GM21737 (cell line): Measurements from ENCODE around the gene COX4I2.
A peak's percentile ranks its signal among the peaks of the same experiment; 100 is the strongest.
"Not testable (repeated sequence)": the region's sequence is repeated elsewhere in the genome, so short reads cannot be mapped to it uniquely, and the experiment has no call there.

Experiments used
- ATAC-seq: cut with Tn5 transposase; IDR thresholded peaks from one replicate; pipeline ENCODE4 v1.9.1; 2021; ENCODE audit warnings: mild to moderate bottlenecking, moderate library complexity; ENCODE audit not compliant: unreplicated experiment

The COX4I2 gene

DNA sequence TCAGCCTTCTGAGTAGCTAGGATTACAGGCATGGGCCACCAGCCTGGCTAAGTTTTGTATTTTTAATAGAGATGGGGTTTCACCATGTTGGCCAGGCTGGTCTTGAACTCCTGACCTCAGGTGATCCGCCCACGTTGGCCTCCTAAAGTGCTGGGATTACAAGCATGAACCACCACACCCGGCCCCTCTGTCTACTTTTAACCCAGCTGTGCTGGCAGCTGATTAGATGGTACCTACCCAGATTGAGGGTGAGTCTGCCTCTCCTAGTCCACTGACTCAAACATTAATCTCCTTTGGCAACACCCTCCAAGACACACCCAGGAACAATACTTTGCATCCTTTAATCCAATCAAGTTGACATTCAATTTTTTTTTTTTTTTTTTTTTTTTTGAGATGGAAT, 10.4 kb downstream of the COX4I2 start:
- not testable (repeated sequence) for ATAC-seq

DNA sequence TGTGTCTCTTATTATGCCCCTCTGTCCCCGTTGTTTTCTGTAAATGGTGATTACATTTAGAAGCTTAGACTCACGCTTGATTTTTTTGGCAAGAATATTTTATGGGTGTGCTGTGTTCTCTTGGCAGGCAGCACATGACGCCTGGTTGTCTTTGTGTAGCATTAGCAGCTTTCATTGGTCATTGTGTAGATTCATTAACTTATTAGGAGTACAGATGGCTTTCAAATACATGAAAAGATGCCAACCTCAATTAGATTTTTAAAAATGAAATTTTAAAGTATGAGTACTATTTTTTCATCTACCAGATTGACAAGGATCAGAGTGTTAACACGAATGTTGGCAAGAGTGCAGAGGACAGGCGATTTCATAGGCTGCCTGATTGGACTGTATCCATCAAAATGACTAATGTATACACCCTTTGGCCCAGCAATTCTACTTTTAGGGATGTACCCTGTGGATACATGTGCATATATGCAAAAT, 15.2 kb downstream of the COX4I2 start:
- ATAC-seq, result no peak

DNA sequence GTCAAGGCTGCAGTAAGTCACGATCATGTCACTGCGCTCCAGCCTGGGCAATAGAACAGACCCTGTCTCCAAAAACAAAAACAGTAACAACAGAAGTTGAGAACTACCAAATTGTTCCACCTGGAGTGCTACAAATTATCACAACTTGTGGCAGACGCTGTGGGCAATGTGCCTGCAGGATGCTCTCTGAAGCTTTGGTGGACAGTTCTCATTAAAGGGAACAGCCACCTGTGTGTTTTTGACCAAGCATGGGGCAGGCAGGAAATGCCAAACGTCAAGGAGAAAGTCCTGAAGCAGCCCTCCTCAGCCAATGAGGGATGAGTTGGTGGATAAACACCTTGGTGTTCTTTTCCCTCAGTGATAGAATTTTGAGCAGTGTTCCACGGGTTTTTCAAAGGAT, 15.8 kb downstream of the COX4I2 start:
- ATAC-seq, result no peak

DNA sequence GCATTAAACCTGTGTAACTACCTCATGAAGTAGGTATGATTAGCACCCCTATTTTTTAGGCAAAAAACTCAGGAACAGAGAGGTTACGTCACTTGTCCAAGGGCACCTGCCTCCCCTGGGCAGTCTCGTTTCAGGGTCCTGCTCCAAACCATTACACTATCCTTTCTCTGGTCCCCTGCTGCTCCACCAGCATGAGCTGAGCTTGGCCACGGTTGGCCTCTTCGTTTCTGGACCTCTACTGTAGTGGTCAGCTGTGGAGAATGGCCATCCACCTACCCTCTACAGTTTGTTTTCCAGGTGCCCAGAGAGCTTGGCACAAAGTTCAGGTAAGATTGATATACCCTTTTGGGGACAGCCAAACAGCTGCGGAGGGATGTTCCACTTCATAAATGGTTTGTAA, 16.8 kb downstream of the COX4I2 start:
- no peak for ATAC-seq

DNA sequence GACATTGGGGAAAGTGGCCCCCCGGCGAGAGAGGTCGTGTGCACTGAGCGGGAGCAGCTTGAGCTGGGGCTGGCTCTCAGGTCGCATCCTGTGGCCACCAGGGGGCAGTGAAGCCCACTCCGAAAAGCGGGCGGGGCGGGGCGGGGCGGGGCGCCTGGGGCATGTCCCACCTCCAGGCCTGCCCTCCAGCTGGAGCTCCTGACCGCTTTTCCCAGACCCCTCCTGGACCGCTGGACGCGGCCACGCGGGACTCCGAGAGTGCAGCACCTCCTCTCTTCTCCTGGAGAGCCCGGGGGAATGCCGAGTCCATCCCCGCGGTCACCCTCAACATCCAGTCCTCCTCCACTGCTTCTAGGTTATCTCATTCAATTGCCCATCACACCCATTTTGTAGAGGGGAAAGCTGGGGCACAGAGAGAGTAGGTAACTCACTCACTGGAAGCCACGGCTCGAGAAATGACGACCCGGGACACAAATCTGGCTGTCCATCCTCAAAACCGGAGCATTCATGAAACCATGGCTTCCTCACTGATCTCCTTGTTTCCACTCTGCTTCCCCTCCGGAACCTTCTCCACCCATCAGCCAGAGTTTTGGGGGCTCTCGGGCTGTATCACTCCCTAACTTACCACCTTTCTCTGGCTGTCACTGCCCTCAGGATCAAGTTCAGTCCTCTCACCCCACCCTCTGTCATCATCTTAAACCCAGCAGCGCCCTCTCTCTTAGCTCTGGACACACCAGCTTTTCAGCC, 24.1 kb downstream of the COX4I2 start:
- ATAC-seq, result peak; percentile 60

DNA sequence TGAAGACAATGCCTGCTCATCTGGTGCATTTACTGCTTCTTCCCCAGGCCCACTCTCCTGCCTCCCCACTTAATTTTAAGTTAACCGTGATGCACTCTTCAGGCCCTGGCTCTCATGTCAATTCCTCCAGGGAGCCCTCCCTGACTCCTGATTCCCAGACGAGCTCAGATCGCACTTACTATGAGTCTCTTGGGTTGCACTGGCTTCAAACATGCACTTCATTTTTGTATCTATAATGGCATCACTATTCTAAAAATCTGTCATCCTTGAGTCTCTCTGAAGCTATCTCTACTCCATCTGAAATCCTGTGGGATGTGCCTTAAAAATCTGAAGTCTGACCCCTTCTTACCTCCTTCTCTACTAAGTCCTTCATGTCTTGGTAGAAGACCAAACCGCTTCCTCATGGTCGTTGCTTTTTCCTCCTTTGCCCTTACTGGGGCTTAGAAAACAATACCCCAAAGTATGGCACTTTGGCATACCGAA, 24.7 kb downstream of the COX4I2 start:
- ATAC-seq, result no peak

DNA sequence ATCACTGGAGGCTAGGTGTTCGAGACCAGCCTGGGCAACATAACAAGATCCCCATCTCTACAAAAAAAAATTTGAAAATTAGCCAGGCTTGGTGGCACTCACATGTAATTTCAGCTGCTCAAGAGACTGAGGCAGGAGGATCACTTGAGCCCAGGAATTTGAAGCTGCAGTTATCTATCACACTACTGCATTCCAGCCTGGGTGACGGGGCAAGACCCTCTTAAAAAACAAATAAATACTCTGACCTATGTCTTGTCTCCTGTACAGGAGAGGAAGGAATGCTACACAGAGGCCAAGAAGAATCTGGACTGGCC, 25.8 kb downstream of the COX4I2 start:
- no peak for ATAC-seq

DNA sequence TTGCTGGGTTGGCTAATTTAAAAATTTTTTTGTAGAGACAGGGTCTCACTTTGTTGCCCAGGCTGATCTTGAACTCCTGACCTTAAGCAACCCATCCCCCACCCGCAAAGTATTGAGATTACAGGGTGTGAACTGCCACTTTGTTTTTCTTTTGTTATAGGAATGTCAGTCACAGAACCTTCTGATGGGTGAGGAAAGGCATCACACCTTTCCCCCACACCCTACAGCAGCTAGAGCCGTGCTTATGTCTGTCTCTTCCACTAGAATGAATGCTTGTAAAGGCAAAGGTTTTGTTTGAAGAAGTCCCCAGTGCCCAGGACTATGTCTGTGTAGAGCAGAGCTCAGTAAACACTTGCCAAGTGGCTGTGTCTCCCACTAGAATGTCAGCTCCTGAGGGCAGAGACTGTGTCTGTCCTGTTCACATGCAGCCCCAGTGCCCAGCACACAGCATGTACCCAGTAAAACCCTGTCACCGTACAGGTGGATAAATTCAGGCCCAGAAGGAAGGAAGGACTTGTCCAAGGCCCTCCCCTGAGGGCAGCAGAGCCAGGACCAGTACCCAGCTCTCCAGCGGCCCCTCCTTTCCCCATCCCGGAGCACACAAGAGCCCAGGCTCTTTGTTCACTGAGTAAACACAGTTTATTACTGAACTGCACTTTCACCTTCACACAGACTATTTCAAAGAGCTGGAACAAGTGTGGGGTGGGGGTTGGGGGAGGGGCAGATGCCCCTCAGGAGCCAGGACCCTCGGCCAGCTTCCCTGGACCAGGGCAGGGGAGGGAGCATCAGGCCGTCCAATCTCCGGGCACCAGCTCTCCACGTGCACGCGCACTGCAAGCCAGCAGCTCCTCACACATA, 26.4 kb downstream of the COX4I2 start:
- no peak for ATAC-seq

DNA sequence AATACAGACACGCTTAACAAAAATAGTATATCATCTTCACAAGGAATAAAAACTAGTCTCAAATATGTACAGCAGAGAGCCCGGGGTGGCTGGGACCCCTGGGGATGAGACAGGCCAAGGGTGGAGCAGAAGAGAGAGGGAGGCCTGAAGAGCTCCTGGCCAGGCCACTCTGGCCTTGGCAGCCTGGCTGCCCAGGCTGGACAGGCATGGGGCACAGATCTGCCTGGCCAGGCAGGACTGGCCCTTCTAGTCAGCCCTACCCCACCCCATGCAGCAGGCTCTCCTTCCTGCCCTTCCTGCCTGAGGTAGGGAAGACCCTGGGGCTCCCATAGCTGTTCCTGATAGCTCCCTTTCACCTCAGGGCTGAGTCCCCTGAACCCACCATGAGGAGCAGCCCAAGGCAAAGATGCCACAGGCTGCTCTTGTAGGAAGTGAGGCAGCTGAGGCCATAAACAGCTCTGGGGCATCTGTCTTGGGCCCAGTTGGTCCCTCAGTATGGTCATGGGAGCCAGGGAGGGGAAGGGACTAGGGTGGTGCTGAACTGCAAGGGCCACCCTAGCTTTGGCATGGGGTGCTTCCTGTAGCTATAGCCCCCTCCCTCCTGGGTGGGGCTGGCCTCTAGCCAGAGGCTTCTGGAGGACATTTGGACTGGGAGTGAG, 27.1 kb downstream of the COX4I2 start:
- no peak for ATAC-seq

DNA sequence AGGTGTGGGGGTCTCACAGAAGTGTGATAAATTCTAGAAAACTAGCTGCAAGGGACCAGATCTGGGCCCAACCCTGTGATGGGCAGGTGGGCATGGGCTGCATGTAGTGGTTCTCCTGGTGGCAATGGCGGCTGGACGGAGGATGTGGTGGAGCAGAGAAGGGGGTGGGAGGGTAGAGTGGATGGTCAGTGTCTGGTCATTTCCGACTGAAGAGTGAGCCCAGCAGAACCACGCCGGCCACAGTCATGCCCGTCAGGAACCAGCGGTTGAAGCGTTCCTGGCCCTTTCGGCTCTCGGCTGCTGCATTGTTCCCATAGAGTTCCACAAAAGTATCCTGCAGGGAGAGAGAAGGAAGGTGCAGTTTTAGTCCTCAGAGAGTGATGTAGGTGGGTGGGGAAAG, 28.0 kb downstream of the COX4I2 start:
- no peak for ATAC-seq

DNA sequence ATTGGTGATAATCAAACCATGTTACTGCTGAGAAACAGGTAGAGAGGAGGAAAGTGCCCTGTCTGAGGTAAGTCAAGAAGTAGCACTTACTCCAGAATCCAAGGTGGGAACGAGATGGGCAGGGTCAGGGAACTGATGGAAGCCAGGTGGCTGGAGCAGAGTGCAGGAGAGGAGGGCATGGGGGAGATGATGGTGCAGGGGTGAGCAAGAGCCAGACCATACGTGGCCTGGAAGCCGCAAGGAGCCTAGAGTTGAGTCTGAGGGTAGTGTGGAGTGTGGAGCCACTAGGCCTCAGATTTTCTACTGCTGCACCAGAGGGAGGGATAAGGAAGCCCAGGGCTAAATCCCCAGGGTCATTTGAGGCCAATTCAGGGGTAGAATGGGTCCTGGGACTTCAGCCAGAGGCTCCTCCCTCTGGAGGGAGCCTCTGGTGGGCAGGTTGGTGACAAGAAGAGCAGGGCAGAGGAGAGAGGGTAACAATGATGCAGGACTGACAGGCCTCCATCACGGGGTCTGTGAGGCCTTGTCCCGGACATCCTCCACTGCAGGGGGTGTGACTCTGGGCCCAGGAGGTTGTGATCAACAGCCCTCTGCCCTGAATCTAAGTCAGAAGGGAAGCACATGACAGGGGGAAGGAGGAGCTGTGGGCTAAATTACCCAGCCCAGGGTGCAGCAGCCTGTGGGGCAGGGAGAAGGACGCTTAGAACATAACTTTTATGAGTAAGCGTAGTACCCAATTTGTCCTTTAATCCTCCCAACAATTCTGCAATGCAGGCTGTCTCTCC, 28.7 kb downstream of the COX4I2 start:
- no peak for ATAC-seq

DNA sequence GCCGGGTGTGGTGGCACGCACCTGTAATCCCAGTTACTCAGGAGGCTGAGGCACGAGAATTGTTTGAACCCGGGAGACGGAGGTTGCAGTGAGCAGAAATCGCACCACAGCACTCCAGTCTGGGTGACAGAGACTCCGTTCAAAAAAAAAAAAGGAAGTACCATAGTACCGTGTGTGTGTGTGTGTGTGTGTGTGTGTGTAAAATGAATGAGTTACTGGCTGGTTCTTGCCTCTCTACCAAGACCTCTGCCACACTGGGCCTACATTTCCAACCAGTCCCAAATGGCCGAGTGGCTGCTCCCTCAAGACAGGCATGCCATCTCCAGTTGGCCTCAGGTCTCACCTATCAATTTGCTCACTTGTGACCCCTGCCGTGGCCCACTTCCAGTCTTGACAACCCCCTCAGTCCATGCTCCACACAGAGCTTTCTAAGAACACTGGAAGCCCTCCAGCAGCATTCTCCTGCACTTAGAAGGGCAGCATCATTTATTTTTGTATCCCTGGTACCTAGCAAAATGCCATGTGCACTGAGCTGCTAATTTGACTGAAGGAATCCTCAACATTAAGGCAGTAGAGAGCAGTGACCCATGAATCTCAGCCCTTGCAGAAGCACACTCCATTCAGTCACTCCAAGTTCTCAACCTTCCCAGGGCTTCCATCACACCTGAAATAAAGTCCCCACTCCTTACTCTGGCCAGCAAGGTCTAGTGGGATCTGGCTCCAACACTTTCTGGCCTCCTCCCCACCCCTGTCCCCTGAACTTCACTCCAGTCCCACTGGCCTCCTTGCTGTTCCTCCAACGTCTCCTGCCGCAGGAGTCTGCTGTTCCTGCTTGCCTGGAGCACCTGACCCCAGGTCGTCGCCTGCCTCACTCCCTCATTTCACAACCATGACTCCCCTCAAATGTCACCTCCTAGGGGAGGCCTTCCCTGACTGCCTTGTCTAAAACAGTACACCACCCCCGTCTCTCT, 29.9 kb downstream of the COX4I2 start:
- no peak for ATAC-seq

DNA sequence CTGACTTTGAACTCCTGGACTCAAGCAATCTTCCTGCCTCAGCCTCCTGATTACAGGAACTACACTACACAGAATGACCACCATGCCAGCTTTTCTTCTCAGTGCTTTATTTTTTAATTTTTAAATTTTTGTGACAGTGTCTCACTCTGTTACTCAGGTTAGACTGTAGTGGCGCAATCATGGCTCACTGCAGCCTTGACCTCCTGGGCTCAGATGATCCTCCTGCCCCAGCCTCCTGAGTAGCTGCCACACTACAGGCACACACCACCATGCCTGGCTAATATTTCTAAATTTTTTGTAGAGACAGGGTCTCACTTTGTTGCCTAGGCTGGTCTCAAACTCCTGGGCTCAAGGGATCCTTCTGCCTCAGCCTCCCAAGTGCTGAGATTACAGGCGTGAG, 31.2 kb downstream of the COX4I2 start:
- not testable (repeated sequence) for ATAC-seq

DNA sequence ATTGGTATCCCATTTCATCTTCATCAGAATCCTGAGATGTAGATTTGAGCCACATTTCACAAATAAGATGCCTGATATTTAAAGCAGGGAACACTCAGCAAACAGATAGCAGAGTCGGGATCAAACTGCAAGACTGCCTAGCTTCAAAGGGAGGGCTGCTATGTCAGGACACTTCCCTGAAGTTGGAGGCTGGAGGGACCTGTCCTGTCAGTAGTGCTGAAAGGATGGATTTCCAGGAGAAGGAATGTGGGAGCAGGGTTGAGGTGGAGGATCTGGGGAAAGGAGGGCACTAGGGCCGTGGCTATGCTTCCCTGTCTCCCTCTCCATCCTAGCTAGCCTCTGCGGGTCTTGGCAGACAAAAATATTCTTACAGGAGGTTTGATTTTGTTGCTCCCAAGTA, 32.2 kb downstream of the COX4I2 start:
- ATAC-seq, result no peak

DNA sequence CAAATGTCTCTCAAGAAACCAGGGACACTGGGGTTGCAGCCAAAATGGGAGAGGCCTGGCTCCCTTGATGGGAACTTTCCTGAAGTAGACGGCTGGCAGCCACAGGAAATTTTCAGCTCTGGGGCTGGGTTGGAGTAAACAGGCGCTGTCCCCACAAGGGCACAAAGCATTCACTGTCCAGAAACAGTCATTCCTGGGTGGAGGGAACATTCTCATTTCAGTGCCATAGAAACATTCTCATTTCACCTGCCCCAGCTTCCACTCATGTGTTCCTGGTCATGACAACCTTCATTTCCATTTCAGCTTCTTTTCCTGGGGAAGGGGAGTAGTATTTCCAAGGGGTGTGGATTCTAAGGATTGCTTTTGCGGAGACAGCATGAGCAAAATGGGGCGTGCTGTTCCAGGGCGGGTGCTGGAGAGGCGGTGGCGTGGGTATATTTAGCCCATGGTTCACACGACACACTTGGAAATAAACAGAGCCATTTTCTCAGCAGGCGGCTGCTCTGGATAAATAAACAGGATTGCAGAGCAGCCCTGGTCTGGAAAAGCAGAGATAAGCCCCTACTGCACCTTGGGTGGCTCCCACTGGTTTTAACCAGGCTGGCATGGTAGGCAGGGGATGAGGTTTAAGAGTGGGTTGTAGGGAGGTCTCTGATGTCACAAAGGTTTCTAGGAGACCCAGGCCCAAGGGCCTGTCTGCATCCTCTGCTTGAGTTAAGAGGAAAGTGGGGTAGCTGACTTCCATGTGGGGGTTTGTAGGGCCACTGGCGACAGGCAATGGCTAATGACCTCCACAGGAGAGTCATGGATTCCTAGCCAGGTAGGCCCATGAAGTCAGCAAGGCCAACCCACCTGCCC, 32.9 kb downstream of the COX4I2 start:
- ATAC-seq, result no peak

DNA sequence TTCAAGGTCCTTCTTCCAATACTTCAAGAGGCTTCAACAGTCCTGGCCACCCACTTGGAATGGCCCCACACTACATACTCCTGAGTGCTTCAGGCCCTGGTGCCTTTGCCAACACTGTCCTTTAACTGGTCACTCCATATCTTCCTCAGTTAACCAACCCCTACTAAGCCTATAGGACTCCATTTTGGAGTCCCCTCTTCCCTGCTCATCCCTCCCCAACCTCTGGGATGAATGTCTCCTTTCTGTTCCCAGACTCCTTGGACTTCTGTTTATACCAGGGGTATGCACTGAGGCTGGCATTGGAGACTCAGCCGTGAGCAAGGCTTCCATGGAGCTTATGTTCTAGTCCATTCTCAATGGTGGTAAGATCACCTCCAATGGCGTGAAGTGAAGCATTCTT, 33.6 kb downstream of the COX4I2 start:
- ATAC-seq, result no peak

DNA sequence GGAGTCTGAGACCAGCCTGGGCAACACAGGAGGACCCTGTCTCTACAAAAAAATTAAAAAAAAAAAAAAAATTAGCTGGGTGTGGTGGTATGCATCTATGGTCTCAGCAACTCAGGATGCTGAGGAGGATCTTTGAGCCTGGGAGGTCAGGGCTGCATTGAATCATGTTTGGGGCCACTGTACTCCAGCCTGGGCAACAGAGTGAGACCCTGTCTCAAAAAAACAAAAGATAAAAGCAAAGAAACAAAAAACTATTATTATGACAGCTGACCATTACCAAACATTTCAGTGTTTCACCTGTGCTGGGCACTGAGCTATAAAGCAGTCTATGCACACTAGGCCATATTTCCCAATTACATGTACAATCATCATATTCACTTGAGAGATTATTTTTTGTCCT, 35.7 kb downstream of the COX4I2 start:
- ATAC-seq, result no peak

DNA sequence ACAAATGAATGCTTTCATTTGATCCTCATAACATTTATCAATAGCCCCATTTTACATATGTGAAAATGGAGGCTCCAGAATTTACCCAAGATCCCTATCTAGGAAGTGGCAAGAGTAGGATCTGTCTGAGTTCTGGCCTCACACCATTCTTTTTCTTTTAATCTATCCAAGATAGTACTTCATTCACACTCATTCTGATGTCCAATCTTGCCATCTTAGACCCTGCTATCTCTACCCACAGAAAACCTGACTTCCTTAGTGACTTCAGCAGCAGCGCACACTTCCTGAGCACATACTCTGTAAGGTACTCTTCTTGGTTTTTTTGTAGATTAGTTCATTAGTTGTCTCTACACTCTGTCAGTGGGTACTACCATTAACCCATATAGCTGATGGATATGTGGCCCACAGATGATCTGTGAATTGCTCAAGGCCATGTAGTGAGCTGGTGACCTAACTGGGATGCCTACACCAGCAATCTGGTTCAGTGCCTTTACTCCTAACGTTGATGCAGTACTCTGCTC, 36.3 kb downstream of the COX4I2 start:
- no peak for ATAC-seq
